Measurements from ENCODE around the gene ENDOV. TPM values are rescaled to one million over a fixed set of nuclear protein-coding genes. Genes with fewer than 3 reads are reported as not detected.

Gene ENDOV
- total RNA-seq, 1 donor from 2014 or later: 19.2 TPM

- DNase-seq (ENCODE audit: low read depth): no peak
Observed at GRCh38 chr17:80431246-80432195, 16.6 kb downstream of the ENDOV start.

GRCh38 chr17:80432350-80432955 lies 17.5 kb downstream of the ENDOV start:
- no peak for DNase-seq (ENCODE audit: low read depth)

GRCh38 chr17:80432961-80433550 lies 18.1 kb downstream of the ENDOV start:
- DNase-seq (ENCODE audit: low read depth): no peak

- no peak for DNase-seq (ENCODE audit: low read depth)
Observed at GRCh38 chr17:80433916-80434666, 19.1 kb downstream of the ENDOV start.

- DNase-seq (ENCODE audit: low read depth): no peak
Observed at GRCh38 chr17:80437532-80437931, 22.6 kb downstream of the ENDOV start.

- no peak for DNase-seq (ENCODE audit: low read depth)
Observed at GRCh38 chr17:80438806-80439205, 23.8 kb downstream of the ENDOV start.

- DNase-seq (ENCODE audit: low read depth): no peak
Observed at GRCh38 chr17:80439499-80439898, 24.5 kb downstream of the ENDOV start.

- no peak for DNase-seq (ENCODE audit: low read depth)
Observed at GRCh38 chr17:80441133-80441578, 26.2 kb downstream of the ENDOV start.

GRCh38 chr17:80441598-80442322 lies 26.8 kb downstream of the ENDOV start:
- no peak for DNase-seq (ENCODE audit: low read depth)

GRCh38 chr17:80442323-80442659 lies 27.3 kb downstream of the ENDOV start:
- DNase-seq (ENCODE audit: low read depth): no peak

- DNase-seq (ENCODE audit: low read depth): no peak
Observed at GRCh38 chr17:80442764-80443163, 27.8 kb downstream of the ENDOV start.

- no peak for DNase-seq (ENCODE audit: low read depth)
Observed at GRCh38 chr17:80443498-80443897, 28.5 kb downstream of the ENDOV start.

GRCh38 chr17:80443916-80444643 lies 29.1 kb downstream of the ENDOV start:
- DNase-seq (ENCODE audit: low read depth): no peak

GRCh38 chr17:80444644-80444979 lies 29.6 kb downstream of the ENDOV start:
- DNase-seq (ENCODE audit: low read depth): no peak

GRCh38 chr17:80445007-80445725 lies 30.2 kb downstream of the ENDOV start:
- DNase-seq (ENCODE audit: low read depth): no peak

GRCh38 chr17:80445726-80446110 lies 30.8 kb downstream of the ENDOV start:
- no peak for DNase-seq (ENCODE audit: low read depth)

GRCh38 chr17:80446645-80447405 lies 31.9 kb downstream of the ENDOV start:
- DNase-seq (ENCODE audit: low read depth): no peak

- DNase-seq (ENCODE audit: low read depth): no peak
Observed at GRCh38 chr17:80447790-80448189, 32.8 kb downstream of the ENDOV start.

- no peak for DNase-seq (ENCODE audit: low read depth)
Observed at GRCh38 chr17:80449194-80449929, 34.4 kb downstream of the ENDOV start.

All from renal cortical epithelial cell (primary cell).